ENCODE data around the gene LGR4. TPM values are rescaled to one million over a fixed set of nuclear protein-coding genes. Genes with fewer than 3 reads are reported as not detected.
"Not testable (repeated sequence)": the region's sequence is repeated elsewhere in the genome, so short reads cannot be mapped to it uniquely, and the experiment has no call there.

LGR4 gene
- total RNA-seq, 1 experiment from 2014 or later: 59.8 TPM

GRCh38 chr11:27460158-27460978, 12.2 kb downstream of the LGR4 start:
- no peak for DNase-seq (ENCODE audit: extremely low read depth, low read depth)

GRCh38 chr11:27459191-27459590, 13.4 kb downstream of the LGR4 start:
- DNase-seq (ENCODE audit: extremely low read depth, low read depth): no peak

- no peak for DNase-seq (ENCODE audit: extremely low read depth, low read depth)
These were observed 14.4 kb downstream of the LGR4 start for GRCh38 chr11:27458182-27458581.

- no peak for DNase-seq (ENCODE audit: extremely low read depth, low read depth)
These were observed 15.7 kb downstream of the LGR4 start for GRCh38 chr11:27456795-27457329.

GRCh38 chr11:27456140-27456794, 16.3 kb downstream of the LGR4 start:
- no peak for DNase-seq (ENCODE audit: extremely low read depth, low read depth)

- DNase-seq (ENCODE audit: extremely low read depth, low read depth): no peak
These were observed 16.9 kb downstream of the LGR4 start for GRCh38 chr11:27455667-27456066.

GRCh38 chr11:27453701-27454100, 18.9 kb downstream of the LGR4 start:
- no peak for DNase-seq (ENCODE audit: extremely low read depth, low read depth)

GRCh38 chr11:27452147-27452546, 20.4 kb downstream of the LGR4 start:
- no peak for DNase-seq (ENCODE audit: extremely low read depth, low read depth)

GRCh38 chr11:27451244-27451965, 21.2 kb downstream of the LGR4 start:
- DNase-seq (ENCODE audit: extremely low read depth, low read depth): no peak

- DNase-seq (ENCODE audit: extremely low read depth, low read depth): not testable (repeated sequence)
These were observed 24.4 kb downstream of the LGR4 start for GRCh38 chr11:27448184-27448540.

- DNase-seq (ENCODE audit: extremely low read depth, low read depth): no peak
These were observed 25.1 kb downstream of the LGR4 start for GRCh38 chr11:27447288-27448183.

- no peak for DNase-seq (ENCODE audit: extremely low read depth, low read depth)
These were observed 27.0 kb downstream of the LGR4 start for GRCh38 chr11:27445625-27446024.

GRCh38 chr11:27444801-27445215, 27.8 kb downstream of the LGR4 start:
- no peak for DNase-seq (ENCODE audit: extremely low read depth, low read depth)

- DNase-seq (ENCODE audit: extremely low read depth, low read depth): no peak
These were observed 28.7 kb downstream of the LGR4 start for GRCh38 chr11:27443746-27444507.

- DNase-seq (ENCODE audit: extremely low read depth, low read depth): no peak
These were observed 29.4 kb downstream of the LGR4 start for GRCh38 chr11:27443227-27443626.

- DNase-seq (ENCODE audit: extremely low read depth, low read depth): no peak
These were observed 32.5 kb downstream of the LGR4 start for GRCh38 chr11:27440090-27440489.

GRCh38 chr11:27438595-27438981, 34.0 kb downstream of the LGR4 start:
- no peak for DNase-seq (ENCODE audit: extremely low read depth, low read depth)

- DNase-seq (ENCODE audit: extremely low read depth, low read depth): no peak
These were observed 34.6 kb downstream of the LGR4 start for GRCh38 chr11:27437829-27438594.

- no peak for DNase-seq (ENCODE audit: extremely low read depth, low read depth)
These were observed 35.7 kb downstream of the LGR4 start for GRCh38 chr11:27436916-27437315.

All from NCI-H460 (cell line).